ENCODE measurements around the gene ADM2. TPM values are rescaled to one million over a fixed set of nuclear protein-coding genes. Genes with fewer than 3 reads are reported as not detected.

The ADM2 gene
- total RNA-seq, 1 donor from 2014 or later = 2.2 TPM

DNA sequence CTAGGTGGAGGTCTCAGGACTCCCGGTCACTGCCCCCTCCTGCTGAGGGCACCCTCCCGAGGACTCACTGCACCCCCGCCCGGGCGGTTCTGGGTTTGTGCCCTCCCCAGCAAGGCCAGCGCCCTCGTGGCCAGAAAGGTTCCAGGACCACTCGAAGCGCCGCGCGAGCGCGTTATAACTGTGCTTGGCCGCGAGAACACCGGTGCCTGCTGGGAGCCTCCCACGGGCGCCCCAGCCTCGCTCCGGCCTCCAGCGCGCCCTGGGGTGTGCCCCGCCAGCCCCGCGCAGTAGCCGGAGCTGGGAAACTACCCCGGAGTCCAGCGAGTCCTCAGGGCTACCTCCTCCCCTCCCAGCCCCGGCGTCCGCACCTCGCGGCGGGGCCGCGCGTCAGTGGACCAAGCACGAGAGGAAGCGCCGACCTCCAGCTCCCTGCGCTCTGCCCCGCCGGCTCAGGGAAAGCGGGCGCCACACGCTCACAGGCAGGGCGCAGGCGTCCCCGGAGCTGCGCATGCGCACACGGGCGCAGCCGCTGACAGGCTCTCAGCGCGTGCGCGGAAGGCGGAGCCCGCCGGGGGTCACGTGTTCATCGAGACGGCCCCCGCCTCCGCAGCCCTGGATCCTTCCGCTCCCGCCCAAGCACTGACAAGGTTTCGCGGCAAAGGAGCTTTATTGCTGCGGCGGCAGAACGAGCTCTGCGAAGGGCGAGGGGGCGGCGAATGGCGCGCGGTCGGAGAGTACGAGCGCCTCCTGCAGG lies 43.9 kb downstream of the ADM2 start, which contains the start of gene SCO2:
Gene SCO2 (minus strand): TSS at position 495 of the 754 bp plus-strand sequence. CDS start 1,187 bp downstream, outside the sequence.
- peaks cover 24% of the 10 kb centered on the region for H3K4me1 Mint-ChIP-seq (ENCODE audit: low read depth)
- DNase-seq (ENCODE audit: low spot score) = peak; percentile 97
- no peaks in the 10 kb centered on the region for H3K9me3 Mint-ChIP-seq
- peak within 1 kb of the TSS; percentile 94 for H3K4me3 Mint-ChIP-seq (ENCODE audit: low read depth)
- H3K27ac Mint-ChIP-seq = peak within 1 kb of the TSS; percentile 81
- H3K36me3 Mint-ChIP-seq (ENCODE audit: low read depth) = peaks cover 38% of the 10 kb centered on the region
- no peaks in the 10 kb centered on the region for H3K27me3 Mint-ChIP-seq (ENCODE audit: low read depth)
- intact Hi-C loops (cut with micrococcal nuclease) = loop anchor here (1.0 to 10.0 kb wide), 4 partner anchors 17 to 280 kb away; partner anchors contain the start of genes NCAPH2 and TUBGCP6

- peaks cover 24% of the 10 kb centered on the region for H3K4me1 Mint-ChIP-seq (ENCODE audit: low read depth)
- no peaks in the 10 kb centered on the region for H3K9me3 Mint-ChIP-seq
- peak overlapping the region; percentile 62 for H3K27ac Mint-ChIP-seq
- intact Hi-C loops (cut with micrococcal nuclease) = loop anchor here (1.0 to 10.0 kb wide), 4 partner anchors 17 to 281 kb away; partner anchors contain the start of genes NCAPH2 and TUBGCP6
- H3K4me3 Mint-ChIP-seq (ENCODE audit: low read depth) = peak overlapping the region; percentile 94
- DNase-seq (ENCODE audit: low spot score) = no peak
- H3K27me3 Mint-ChIP-seq (ENCODE audit: low read depth) = no peaks in the 10 kb centered on the region
- H3K36me3 Mint-ChIP-seq (ENCODE audit: low read depth) = peaks cover 37% of the 10 kb centered on the region
These were observed 44.4 kb downstream of the ADM2 start for GRCh38 chr22:50525858-50526107.

DNA sequence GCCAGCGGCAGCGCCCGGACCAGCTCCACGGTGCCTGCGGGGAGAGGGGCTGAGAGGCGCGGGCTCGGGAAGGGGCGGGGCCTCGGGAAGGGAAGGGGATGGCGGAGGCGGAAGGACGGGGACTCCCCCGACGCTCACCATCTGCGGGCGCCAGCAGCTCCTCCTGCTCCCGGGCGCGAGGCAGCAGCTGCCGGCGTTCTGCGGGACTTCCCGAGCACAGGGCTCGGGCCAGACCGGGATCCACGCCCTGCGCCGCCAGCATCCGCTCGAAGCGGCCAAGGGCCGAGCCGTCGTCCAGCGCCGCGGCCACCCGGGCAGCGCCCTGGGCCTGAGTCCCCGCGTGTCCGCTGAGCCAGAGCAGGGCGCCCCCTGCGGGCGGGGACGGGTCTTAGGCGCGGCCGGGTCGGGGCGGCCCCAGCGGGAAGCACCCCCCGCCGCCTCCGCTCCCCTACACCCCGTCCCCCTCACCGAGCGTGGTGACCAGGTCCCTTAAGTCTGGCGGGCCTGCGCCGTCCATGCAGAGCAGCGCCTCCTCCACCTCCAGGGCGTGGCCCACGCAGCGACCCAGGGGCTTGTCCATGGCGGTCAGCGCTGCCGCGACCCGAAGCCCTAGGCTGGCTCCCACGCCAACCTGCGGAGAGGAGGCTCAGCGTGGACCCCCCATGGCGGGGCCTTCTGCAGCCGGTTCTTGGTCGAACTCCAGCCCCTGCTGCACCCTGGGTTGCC lies 44.9 kb downstream of the ADM2 start:
- H3K4me3 Mint-ChIP-seq (ENCODE audit: low read depth) = peak overlapping the region; percentile 76
- peak overlapping the region; percentile 81 for H3K27ac Mint-ChIP-seq
- no peaks in the 10 kb centered on the region for H3K9me3 Mint-ChIP-seq
- peaks cover 24% of the 10 kb centered on the region for H3K4me1 Mint-ChIP-seq (ENCODE audit: low read depth)
- intact Hi-C loops (cut with micrococcal nuclease) = loop anchor here (5.0 to 10.0 kb wide), 2 partner anchors 54 to 281 kb away; partner anchors contain the start of gene TUBGCP6
- peak; percentile 85 for DNase-seq (ENCODE audit: low spot score)
- H3K36me3 Mint-ChIP-seq (ENCODE audit: low read depth) = peaks cover 34% of the 10 kb centered on the region
- no peaks in the 10 kb centered on the region for H3K27me3 Mint-ChIP-seq (ENCODE audit: low read depth)

DNA sequence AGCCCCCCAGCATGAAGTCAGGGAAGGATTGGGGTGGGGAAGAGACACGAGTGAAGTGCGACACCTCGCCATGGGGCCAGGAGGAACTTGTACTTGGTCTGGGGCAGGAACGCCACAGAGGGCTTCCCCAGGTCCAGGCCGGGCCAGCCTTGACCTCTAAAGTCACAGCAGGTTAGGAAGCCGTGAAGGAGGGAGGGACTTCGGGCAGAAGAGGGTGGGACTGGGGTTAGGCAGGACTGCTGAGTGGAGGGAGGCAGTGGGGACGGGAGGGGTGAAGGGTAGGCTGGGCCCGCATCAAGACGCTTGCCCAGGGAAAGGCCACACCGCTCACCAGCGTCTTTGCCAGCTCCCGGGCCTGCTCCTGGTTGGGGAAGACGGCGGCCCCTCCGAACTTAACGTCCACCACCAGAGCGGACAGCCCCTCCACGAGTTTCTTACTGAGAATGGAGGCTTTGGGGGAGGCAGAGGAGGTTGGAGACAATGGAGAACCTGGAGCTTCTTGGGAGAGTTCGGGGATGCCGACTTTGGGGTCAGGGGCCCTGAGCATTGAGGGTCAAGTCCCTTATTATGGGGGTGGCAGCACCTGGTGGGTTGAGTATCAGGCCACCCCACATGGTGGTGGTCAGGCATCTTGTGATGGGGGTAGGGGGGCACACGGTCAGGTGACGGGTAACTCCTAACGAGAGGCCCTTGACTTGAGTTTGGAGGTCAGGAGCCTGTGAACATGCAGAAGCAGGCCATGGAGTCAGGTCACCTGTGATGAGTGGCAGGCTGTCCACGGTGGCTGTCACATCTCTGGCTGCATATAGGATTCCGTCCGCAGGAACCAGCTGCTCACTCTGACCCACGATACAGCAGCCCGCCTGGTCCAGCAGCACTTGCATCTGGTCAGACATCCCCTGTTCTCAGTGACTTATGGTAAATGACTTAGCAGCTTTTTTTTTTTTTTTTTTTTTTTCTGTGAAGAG lies 45.8 kb downstream of the ADM2 start:
- no peaks in the 10 kb centered on the region for H3K27me3 Mint-ChIP-seq (ENCODE audit: low read depth)
- H3K4me3 Mint-ChIP-seq (ENCODE audit: low read depth) = peak overlapping the region; percentile 76
- H3K9me3 Mint-ChIP-seq = no peaks in the 10 kb centered on the region
- H3K36me3 Mint-ChIP-seq (ENCODE audit: low read depth) = peaks cover 33% of the 10 kb centered on the region
- H3K4me1 Mint-ChIP-seq (ENCODE audit: low read depth) = peaks cover 24% of the 10 kb centered on the region
- DNase-seq (ENCODE audit: low spot score) = no peak
- intact Hi-C loops (cut with micrococcal nuclease) = loop anchor here (5.0 to 10.0 kb wide), 2 partner anchors 55 to 282 kb away; partner anchors contain the start of gene TUBGCP6
- peak overlapping the region; percentile 81 for H3K27ac Mint-ChIP-seq

DNA sequence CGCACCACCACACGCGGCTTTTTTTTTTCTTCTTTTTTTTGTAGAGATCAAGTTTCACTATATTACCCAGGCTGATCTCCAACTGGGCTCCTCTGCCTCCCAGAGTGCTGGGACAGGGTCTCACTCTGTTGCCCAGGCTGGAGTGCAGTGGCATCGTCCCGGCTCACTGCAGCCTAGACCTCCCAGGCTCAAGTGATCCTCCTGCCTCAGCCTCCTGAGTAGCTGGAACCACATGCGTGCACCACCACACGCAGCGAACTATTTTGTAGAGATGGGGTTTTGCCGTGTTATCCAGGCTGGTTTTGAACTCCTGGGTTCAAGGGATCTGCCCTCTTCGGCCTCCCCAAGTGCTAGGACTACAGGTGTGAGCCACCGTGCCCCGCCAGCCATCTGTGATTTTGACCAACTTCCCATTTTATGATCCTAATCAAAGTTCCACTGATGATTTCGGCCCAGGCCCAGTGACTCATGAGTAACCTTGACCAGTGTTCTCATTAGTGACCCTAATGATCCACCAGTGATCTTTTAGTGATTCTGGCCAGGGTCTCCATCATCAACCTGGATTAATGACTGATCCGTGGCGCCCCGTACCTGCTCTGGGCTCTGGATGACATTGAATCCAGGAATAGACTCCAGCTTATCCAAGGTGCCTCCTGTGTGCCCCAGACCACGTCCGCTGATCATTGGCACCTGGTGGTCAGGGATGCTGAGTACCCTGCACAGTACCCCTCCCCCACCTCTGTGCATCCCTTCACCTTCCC lies 46.8 kb downstream of the ADM2 start:
- H3K4me1 Mint-ChIP-seq (ENCODE audit: low read depth) = peaks cover 30% of the 10 kb centered on the region
- intact Hi-C loops (cut with micrococcal nuclease) = loop anchor here (5.0 to 10.0 kb wide), 2 partner anchors 56 to 283 kb away; partner anchors contain the start of gene TUBGCP6
- peak overlapping the region; percentile 81 for H3K27ac Mint-ChIP-seq
- no peak for DNase-seq (ENCODE audit: low spot score)
- no peaks in the 10 kb centered on the region for H3K9me3 Mint-ChIP-seq
- H3K36me3 Mint-ChIP-seq (ENCODE audit: low read depth) = peaks cover 29% of the 10 kb centered on the region
- no peaks in the 10 kb centered on the region for H3K27me3 Mint-ChIP-seq (ENCODE audit: low read depth)
- peak overlapping the region; percentile 76 for H3K4me3 Mint-ChIP-seq (ENCODE audit: low read depth)

- Mint-ChIP-seq H3K27me3 (ENCODE audit: low read depth) (no peaks in the 10 kb centered on the region), H3K4me1 (ENCODE audit: low read depth) (peaks cover 38% of the 10 kb centered on the region), H3K36me3 (ENCODE audit: low read depth) (peaks cover 25% of the 10 kb centered on the region), H3K9me3 (no peaks in the 10 kb centered on the region), H3K4me3 (ENCODE audit: low read depth) (peak overlapping the region; percentile 76), H3K27ac (peak overlapping the region; percentile 35)
- DNase-seq (ENCODE audit: low spot score) = no peak
- intact Hi-C loops (cut with micrococcal nuclease) = loop anchor here (5.0 to 10.0 kb wide), 2 partner anchors 57 to 284 kb away; partner anchors contain the start of gene TUBGCP6
These were observed 47.5 kb downstream of the ADM2 start for GRCh38 chr22:50528682-50529415.

DNA sequence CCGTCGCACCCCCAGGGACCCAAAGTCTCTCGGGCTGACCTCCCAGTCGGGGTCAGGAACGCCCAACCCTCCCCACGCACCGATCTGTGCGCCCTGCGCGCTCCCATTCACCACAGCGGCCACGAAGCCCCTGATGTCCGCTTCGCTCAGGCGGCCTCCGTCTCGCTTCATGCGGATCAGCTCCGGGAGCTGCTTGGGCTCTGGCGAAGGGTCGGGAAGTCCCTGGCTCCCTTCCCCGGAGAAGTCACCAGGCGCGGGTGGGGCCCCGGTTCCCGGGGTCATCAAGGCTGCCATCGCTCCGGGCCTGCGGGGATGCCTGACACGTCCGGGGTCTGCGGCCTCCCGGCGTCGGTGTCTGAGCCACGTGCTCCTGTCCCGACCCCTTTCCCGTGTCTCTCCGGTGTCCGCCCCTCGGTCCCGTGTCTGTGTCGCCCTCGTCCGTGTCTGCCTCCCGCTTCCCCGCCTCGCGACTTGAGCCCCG lies 48.1 kb downstream of the ADM2 start:
- Mint-ChIP-seq H3K27ac (peak overlapping the region; percentile 38), H3K4me1 (ENCODE audit: low read depth) (peaks cover 41% of the 10 kb centered on the region), H3K9me3 (no peaks in the 10 kb centered on the region), H3K4me3 (ENCODE audit: low read depth) (peak overlapping the region; percentile 76), H3K27me3 (ENCODE audit: low read depth) (no peaks in the 10 kb centered on the region), H3K36me3 (ENCODE audit: low read depth) (peaks cover 22% of the 10 kb centered on the region)
- intact Hi-C loops (cut with micrococcal nuclease) = loop anchor here (5.0 to 10.0 kb wide), 2 partner anchors 57 to 285 kb away; partner anchors contain the start of gene TUBGCP6
- no peak for DNase-seq (ENCODE audit: low spot score)

GRCh38 chr22:50529897-50530579 lies 48.7 kb downstream of the ADM2 start, which contains the start of gene TYMP:
TYMP (minus strand) TSS chr22:50530012; CDS start chr22:50529709, 303 bp downstream.
- intact Hi-C loops (cut with micrococcal nuclease) = loop anchor here (2.0 to 10.0 kb wide), 4 partner anchors 15 to 285 kb away; partner anchors contain the start of genes CHKB, KLHDC7B and TUBGCP6
- Mint-ChIP-seq H3K4me3 (ENCODE audit: low read depth) (peak within 1 kb of the TSS; percentile 91), H3K27ac (peak within 1 kb of the TSS; percentile 98), H3K27me3 (ENCODE audit: low read depth) (no peaks in the 10 kb centered on the region), H3K4me1 (ENCODE audit: low read depth) (peaks cover 38% of the 10 kb centered on the region), H3K9me3 (no peaks in the 10 kb centered on the region), H3K36me3 (ENCODE audit: low read depth) (peaks cover 17% of the 10 kb centered on the region)
- DNase-seq (ENCODE audit: low spot score) = peak; percentile 76

- Mint-ChIP-seq H3K36me3 (ENCODE audit: low read depth) (peaks cover 17% of the 10 kb centered on the region), H3K27me3 (ENCODE audit: low read depth) (no peaks in the 10 kb centered on the region), H3K27ac (peak overlapping the region; percentile 98), H3K9me3 (no peaks in the 10 kb centered on the region), H3K4me3 (ENCODE audit: low read depth) (peak overlapping the region; percentile 91), H3K4me1 (ENCODE audit: low read depth) (peaks cover 38% of the 10 kb centered on the region)
- intact Hi-C loops (cut with micrococcal nuclease) = loop anchor here (2.0 kb wide), 2 partner anchors 14 to 52 kb away; partner anchors contain the start of genes CHKB and KLHDC7B
- no peak for DNase-seq (ENCODE audit: low spot score)
These were observed 49.2 kb downstream of the ADM2 start for GRCh38 chr22:50530580-50530876.

DNA sequence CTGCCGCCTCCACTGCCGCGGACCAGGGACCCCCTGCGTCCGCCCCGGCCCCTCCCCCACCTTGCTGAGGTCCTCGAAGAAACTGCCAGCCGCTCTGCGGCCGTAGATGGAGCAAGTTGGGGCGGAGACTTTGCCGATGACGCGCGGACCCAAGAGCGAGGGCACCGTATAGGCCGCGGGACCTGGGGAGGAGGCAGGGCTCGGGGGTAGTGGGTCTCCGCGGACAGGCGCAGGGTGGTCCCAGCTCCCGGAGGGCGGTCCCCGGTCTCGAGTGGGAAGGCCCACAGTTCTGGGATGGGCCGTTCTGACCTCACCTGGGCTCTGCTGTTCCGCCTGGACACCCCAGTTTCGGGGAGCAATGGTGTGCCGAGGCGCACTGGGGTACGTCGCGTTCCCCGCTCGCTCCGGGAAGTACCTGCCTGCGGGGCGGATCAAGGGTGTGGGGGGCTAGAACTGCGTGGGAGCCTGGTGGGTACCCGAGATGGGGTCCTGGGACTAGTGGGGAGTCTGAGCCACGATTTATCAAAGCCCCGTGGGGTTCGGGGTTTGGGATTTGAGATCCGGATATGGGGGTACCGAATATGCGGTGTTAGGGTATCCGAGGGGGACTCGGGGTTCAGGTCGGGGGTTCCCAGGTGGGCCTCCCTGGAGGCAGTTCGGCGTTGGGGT lies 49.7 kb downstream of the ADM2 start:
- intact Hi-C loops (cut with micrococcal nuclease) = loop anchor here (1.0 to 2.0 kb wide), 4 partner anchors 8 to 90 kb away; partner anchors contain the start of genes CHKB and KLHDC7B
- Mint-ChIP-seq H3K4me1 (ENCODE audit: low read depth) (peaks cover 38% of the 10 kb centered on the region), H3K4me3 (ENCODE audit: low read depth) (peak overlapping the region; percentile 91), H3K36me3 (ENCODE audit: low read depth) (peaks cover 17% of the 10 kb centered on the region), H3K27me3 (ENCODE audit: low read depth) (no peaks in the 10 kb centered on the region), H3K9me3 (no peaks in the 10 kb centered on the region), H3K27ac (peak overlapping the region; percentile 98)
- DNase-seq (ENCODE audit: low spot score) = peak; percentile 83
